Measurements from ENCODE around the gene FIBP.

The FIBP gene

GRCh38 chr11:65862191-65862735 lies 26.0 kb downstream of the FIBP start:
- H3K4me3 ChIP-seq (ENCODE audit: low read depth, low read length), result no peak overlapping the region
- TF ChIP-seq, protein P1, sequence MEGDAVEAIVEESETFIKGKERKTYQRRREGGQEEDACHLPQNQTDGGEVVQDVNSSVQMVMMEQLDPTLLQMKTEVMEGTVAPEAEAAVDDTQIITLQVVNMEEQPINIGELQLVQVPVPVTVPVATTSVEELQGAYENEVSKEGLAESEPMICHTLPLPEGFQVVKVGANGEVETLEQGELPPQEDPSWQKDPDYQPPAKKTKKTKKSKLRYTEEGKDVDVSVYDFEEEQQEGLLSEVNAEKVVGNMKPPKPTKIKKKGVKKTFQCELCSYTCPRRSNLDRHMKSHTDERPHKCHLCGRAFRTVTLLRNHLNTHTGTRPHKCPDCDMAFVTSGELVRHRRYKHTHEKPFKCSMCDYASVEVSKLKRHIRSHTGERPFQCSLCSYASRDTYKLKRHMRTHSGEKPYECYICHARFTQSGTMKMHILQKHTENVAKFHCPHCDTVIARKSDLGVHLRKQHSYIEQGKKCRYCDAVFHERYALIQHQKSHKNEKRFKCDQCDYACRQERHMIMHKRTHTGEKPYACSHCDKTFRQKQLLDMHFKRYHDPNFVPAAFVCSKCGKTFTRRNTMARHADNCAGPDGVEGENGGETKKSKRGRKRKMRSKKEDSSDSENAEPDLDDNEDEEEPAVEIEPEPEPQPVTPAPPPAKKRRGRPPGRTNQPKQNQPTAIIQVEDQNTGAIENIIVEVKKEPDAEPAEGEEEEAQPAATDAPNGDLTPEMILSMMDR (IDR thresholded peaks at IDR 0.05; ENCODE audit: low read depth, low read length, missing control alignments), result no peak
- in situ Hi-C loops (cut with HindIII; ENCODE audit: low sequenced_read_pairs), result no loop called here
- DNase-seq (ENCODE audit: low read depth), result no peak

- TF ChIP-seq, protein P1 (IDR thresholded peaks at IDR 0.05; ENCODE audit: low read depth, low read length, missing control alignments), result no peak
- H3K4me3 ChIP-seq (ENCODE audit: low read depth, low read length), result peak overlapping the region; percentile 96
- in situ Hi-C loops (cut with HindIII; ENCODE audit: low sequenced_read_pairs), result no loop called here
- no peak for DNase-seq (ENCODE audit: low read depth)
Measured at GRCh38 chr11:65861533-65862183, 26.6 kb downstream of the FIBP start.

DNA sequence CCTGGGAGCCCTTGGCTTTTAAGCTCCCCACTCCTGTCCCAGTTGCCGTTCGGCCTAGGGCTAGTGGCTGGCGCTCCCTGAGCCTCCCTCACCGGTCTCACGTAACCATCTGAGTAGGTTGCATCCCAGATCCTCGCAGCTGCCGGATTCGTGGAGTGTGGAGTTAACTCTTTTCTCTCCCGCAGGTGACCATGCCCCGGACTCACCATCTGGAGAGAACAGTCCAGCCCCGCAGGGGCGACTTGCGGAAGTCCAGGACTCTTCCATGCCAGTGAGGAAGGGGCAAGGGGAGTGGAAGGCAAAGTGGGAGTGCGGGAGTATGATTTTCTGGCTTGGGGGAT lies 27.1 kb downstream of the FIBP start:
- TF ChIP-seq, protein P1 (IDR thresholded peaks at IDR 0.05; ENCODE audit: low read depth, low read length, missing control alignments), result no peak
- H3K4me3 ChIP-seq (ENCODE audit: low read depth, low read length), result peak overlapping the region; percentile 96
- in situ Hi-C loops (cut with HindIII; ENCODE audit: low sequenced_read_pairs), result no loop called here
- DNase-seq (ENCODE audit: low read depth), result no peak

GRCh38 chr11:65860278-65861164 lies 27.8 kb downstream of the FIBP start, which contains the start of gene MUS81:
TSS of gene MUS81 (plus strand) at chr11:65860433. CDS start at chr11:65860754, 321 bp downstream.
- in situ Hi-C loops (cut with HindIII; ENCODE audit: low sequenced_read_pairs), result no loop called here

DNA sequence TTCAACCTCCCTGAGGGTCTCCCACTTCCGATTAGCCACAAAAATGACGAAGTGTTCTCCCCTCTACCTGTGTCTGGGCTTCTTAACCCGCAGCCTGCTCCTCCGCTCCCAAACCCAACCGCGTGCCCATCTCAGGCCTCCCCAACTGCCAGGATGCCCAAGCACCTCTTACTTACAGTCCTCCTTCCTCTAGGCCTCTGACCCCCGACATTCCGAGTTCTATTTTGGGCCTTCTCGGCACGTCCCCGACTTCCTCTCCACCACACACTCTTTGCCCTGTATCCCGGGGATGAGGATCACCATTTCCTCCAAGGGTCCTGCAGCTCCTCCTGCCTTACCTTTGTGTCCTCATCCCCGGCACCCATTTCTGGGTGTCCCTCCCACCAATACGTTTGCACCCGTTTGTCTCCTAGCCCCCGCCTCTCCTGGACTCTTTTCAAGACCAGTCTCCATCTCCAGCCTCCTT lies 28.4 kb downstream of the FIBP start:
- TF ChIP-seq, protein P1 (IDR thresholded peaks at IDR 0.05; ENCODE audit: low read depth, low read length, missing control alignments), result no peak
- in situ Hi-C loops (cut with HindIII; ENCODE audit: low sequenced_read_pairs), result no loop called here
- DNase-seq (ENCODE audit: low read depth), result no peak
- peak overlapping the region; percentile 96 for H3K4me3 ChIP-seq (ENCODE audit: low read depth, low read length)

More at GRCh38 chr11:65860278-65861164, 27.8 kb downstream of the FIBP start, which contains the start of gene MUS81:
- DNase-seq (ENCODE audit: low read depth), result peak; percentile 97
- TF ChIP-seq, protein P1 (IDR thresholded peaks at IDR 0.05; ENCODE audit: low read depth, low read length, missing control alignments), result peak; percentile 91
- H3K4me3 ChIP-seq (ENCODE audit: low read depth, low read length), result peak within 1 kb of the TSS; percentile 96

DNA sequence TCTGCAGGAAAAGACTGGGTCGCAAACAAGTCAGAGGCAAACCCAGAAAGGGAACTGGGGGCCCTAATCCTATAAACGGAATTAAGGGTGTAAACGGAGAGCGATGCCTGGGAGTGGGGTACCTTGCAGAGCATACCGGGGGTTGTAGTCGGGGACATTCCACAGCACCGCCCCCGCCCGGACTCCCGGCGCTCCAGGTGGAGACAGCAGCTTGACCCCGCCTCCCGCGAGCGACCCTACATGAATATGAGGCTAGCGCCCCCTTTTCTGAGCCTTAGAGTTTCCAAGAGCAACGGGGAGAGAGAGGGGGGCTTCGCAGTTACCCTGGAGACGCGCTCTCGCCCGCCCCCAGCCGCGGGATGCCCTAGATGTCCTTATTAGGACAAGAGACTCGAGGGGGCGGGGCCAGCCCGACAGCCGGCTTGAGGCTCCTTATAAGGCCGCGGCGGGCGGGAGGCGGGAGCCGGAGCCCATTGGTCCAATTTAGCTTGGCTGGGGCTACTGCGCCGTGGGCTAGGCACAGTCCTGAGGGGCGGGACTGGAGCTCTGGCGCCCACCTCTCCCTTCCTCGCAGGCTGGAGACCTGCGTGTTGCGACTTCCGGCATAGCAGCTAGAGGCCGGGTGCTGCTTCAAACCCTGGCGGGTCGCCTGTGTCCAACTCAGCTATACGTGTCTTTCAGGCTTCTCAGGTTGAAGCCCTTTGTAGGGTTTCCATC lies 29.0 kb downstream of the FIBP start:
- H3K4me3 ChIP-seq (ENCODE audit: low read depth, low read length), result peak overlapping the region; percentile 96
- peak; percentile 97 for DNase-seq (ENCODE audit: low read depth)
- in situ Hi-C loops (cut with HindIII; ENCODE audit: low sequenced_read_pairs), result no loop called here
- TF ChIP-seq, protein P1 (IDR thresholded peaks at IDR 0.05; ENCODE audit: low read depth, low read length, missing control alignments), result peak; percentile 27

All from astrocyte of the cerebellum (primary cell).